IMR-90 (cell line): ENCODE data around the gene ARHGAP24.

Experiments
- BHLHE40 ChIP-seq: fragments of 150-350 bp; IDR thresholded peaks from 2 replicates; pipeline ENCODE4 v1.6.1; 2016; ENCODE audit warnings: mild to moderate bottlenecking, low read depth, low read length
- CEBPB ChIP-seq: IDR thresholded peaks from 2 replicates; pipeline ENCODE4 v1.6.1; 2012; ENCODE audit warnings: low read depth, low read length, improper control_type of control experiment
- MAFK ChIP-seq: IDR thresholded peaks from 2 replicates; pipeline ENCODE4 v1.6.1; 2012; ENCODE audit warnings: low read depth, low read length, improper control_type of control experiment
- MAZ ChIP-seq: IDR thresholded peaks from 2 replicates; pipeline ENCODE4 v1.6.1; 2012; ENCODE audit warnings: low read depth, mild to moderate bottlenecking, low read length, improper control_type of control experiment, moderate library complexity, borderline replicate concordance
- MXI1 ChIP-seq: IDR thresholded peaks from 2 replicates; pipeline ENCODE4 v1.6.1; 2012; ENCODE audit warnings: low read depth, mild to moderate bottlenecking, low read length, moderate library complexity, borderline replicate concordance
- POLR2A ChIP-seq: IDR thresholded peaks from 2 replicates; pipeline ENCODE4 v1.6.1; 2012; ENCODE audit warnings: mild to moderate bottlenecking, low read depth, low read length
- RAD21 ChIP-seq: IDR thresholded peaks from 2 replicates; pipeline ENCODE4 v1.6.1; 2012; ENCODE audit warnings: low read length, improper control_type of control experiment
- RFX5 ChIP-seq: IDR thresholded peaks from 2 replicates; pipeline ENCODE4 v1.8.0; 2012; ENCODE audit warnings: low read depth, mild to moderate bottlenecking, low read length, moderate library complexity
- SMC3 ChIP-seq: fragments of 150-350 bp; IDR thresholded peaks from 2 replicates; pipeline ENCODE4 v1.6.1; 2016; ENCODE audit warnings: low read depth, mild to moderate bottlenecking, antibody characterized with exemption, low read length, moderate library complexity
- TF ChIP-seq, protein P1 (sequence below): conservative IDR thresholded peaks from 2 replicates; pipeline ENCODE4 v1.5.1; 2012; ENCODE audit warnings: mild to moderate bottlenecking, low read depth, low read length, improper control_type of control experiment
- TF ChIP-seq, protein P2 (sequence below): fragments of 150-350 bp; IDR thresholded peaks from 2 replicates; pipeline ENCODE4 v1.6.1; 2016; ENCODE audit warnings: low read depth, mild to moderate bottlenecking, low read length, moderate library complexity, borderline replicate concordance
- TF ChIP-seq, protein P3 (sequence below): fragments of 150-350 bp; IDR thresholded peaks from 2 replicates; pipeline ENCODE4 v1.6.1; 2017; ENCODE audit warnings: mild to moderate bottlenecking, antibody characterized with exemption, low read length, low read depth

DNA sequence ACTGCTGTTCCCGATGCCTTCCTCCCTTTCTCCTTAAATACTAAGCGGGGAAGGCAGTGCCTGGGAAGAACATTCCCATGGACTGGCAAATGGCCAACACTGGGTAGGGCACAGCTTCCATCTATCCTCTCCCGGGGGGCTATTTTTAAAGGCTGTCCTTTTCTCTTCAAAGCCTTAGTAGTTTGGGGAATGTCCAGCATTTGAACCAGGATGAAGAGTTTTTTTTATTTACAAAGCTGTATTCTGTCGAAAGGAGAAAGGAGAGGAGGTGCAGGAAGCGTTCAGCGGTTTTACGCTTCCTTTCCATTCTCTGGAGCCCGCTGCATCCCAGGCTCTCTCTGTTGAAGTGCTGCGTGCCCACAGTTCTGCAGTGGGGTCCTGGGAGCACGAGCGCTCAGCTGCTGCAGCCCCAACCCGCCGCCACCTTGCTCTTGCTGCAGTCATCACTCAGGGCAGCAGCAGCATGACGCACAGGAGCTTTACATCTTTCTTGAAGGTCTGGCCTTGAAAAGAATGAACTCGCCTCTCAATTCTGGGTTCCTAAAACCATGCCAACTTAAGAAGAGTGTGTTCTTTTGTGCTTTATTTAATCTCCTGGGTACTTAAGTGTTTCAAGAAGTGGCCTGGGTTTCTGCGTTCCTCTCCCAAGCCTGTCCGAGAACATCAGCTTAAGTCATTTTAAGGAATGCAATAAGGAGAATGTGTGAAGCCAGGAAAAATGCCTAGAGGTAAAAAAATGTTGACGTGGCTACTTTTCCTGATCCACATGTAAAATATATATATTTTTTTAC lies 457.7 kb downstream of the ARHGAP24 start:
- TF ChIP-seq, protein P1, sequence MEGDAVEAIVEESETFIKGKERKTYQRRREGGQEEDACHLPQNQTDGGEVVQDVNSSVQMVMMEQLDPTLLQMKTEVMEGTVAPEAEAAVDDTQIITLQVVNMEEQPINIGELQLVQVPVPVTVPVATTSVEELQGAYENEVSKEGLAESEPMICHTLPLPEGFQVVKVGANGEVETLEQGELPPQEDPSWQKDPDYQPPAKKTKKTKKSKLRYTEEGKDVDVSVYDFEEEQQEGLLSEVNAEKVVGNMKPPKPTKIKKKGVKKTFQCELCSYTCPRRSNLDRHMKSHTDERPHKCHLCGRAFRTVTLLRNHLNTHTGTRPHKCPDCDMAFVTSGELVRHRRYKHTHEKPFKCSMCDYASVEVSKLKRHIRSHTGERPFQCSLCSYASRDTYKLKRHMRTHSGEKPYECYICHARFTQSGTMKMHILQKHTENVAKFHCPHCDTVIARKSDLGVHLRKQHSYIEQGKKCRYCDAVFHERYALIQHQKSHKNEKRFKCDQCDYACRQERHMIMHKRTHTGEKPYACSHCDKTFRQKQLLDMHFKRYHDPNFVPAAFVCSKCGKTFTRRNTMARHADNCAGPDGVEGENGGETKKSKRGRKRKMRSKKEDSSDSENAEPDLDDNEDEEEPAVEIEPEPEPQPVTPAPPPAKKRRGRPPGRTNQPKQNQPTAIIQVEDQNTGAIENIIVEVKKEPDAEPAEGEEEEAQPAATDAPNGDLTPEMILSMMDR, result no peak
- TF ChIP-seq RAD21 (no peak), SMC3 (no peak), MAFK (no peak), POLR2A (no peak), RFX5 (no peak), MAZ (no peak), BHLHE40 (no peak), MXI1 (no peak), CEBPB (no peak)
- TF ChIP-seq, protein P2, sequence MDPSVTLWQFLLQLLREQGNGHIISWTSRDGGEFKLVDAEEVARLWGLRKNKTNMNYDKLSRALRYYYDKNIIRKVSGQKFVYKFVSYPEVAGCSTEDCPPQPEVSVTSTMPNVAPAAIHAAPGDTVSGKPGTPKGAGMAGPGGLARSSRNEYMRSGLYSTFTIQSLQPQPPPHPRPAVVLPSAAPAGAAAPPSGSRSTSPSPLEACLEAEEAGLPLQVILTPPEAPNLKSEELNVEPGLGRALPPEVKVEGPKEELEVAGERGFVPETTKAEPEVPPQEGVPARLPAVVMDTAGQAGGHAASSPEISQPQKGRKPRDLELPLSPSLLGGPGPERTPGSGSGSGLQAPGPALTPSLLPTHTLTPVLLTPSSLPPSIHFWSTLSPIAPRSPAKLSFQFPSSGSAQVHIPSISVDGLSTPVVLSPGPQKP, result no peak
- TF ChIP-seq, protein P3, sequence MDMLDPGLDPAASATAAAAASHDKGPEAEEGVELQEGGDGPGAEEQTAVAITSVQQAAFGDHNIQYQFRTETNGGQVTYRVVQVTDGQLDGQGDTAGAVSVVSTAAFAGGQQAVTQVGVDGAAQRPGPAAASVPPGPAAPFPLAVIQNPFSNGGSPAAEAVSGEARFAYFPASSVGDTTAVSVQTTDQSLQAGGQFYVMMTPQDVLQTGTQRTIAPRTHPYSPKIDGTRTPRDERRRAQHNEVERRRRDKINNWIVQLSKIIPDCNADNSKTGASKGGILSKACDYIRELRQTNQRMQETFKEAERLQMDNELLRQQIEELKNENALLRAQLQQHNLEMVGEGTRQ, result no peak
